ENCODE data around the gene SFRP5.

SFRP5 gene

DNA sequence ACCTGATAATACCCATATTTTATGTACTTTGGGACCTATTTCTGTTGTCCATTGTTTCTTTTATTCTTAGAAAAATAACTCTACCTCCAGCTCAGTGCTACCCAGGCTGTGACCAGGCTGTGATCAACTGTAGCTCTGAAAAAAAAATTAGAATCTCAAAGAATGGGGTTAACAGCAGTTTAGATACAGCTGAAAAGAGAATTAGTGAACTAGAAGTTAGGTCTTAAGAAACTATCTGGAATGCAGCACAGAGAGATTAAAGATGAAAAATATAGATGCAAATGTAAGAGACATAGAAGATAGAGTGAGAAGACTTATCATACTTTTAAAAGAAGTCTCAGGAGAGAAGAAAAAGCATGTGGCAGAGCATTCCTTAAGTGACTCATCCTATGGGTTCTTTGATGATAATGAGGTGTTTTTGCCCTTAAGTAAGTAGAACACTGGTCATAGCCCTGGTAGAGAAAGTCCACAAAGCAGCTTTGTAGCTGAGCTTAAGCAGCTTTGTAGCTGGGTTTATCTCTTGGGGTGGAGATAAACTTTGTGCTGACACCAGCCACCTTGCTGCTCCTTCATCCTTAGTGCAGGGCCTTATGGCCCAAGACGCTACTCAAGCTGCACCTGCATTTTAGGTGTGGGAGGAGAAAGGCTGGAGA is 27.3 kb upstream of the SFRP5 start:
- Histone ChIP-seq H3K4me1 (ENCODE audit: insufficient read depth, low read length) (no peaks in the 10 kb centered on the region), H3K36me3 (ENCODE audit: insufficient read depth, low read length) (no peaks in the 10 kb centered on the region), H3K9me3 (ENCODE audit: control insufficient read depth, insufficient read depth, low read length) (peaks cover 5% of the 10 kb centered on the region; the same call in 1 of the 2 replicates), H3K9ac (ENCODE audit: low read depth, low read length) (no peak overlapping the region)

DNA sequence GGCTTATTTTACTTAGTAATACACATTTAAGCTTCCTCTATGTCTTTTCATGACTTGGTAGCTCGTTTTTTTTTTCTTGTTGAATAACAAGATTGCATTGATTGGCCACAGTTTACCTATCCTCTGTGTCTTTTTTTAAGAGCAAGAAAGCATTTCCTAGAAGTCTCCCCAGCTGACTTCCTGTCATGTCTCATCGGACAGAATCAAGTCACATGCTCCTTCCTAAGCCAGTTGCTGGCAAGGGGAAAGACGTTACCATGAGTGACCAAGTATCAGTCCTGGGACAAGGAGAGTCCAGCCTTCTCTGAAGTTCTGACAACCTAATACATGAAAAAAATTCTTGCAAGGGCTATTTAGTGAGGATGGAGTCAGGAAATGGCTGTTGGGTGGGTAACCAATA is 24.9 kb upstream of the SFRP5 start:
- H3K4me1 ChIP-seq (ENCODE audit: insufficient read depth, low read length) = peaks cover 3% of the 10 kb centered on the region; the same call in 1 of the 2 replicates
- H3K36me3 ChIP-seq (ENCODE audit: insufficient read depth, low read length) = no peaks in the 10 kb centered on the region
- peaks cover 5% of the 10 kb centered on the region; the same call in 1 of the 2 replicates for H3K9me3 ChIP-seq (ENCODE audit: control insufficient read depth, insufficient read depth, low read length)
- no peak overlapping the region for H3K9ac ChIP-seq (ENCODE audit: low read depth, low read length)

DNA sequence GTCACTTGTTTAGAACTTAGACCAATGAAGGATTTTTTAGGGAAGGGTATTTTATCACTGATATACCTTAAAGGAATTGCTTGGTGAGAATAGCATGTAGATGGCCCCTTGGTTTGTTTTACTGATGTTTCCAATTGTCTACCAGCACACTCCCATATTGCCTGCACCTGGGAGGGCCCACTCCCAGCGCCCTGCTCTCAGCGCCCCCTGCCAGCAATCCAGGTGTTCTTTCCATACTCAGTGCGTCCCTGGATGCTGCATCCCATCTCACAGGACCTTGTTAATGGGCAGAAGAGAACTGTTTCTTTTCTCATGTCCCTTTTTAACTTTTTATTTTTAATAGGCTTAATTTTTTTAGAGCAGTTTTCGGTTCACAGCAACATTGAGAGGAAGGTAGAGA is 24.1 kb upstream of the SFRP5 start:
- H3K9ac ChIP-seq (ENCODE audit: low read depth, low read length) = no peak overlapping the region
- peaks cover 5% of the 10 kb centered on the region; the same call in 1 of the 2 replicates for H3K9me3 ChIP-seq (ENCODE audit: control insufficient read depth, insufficient read depth, low read length)
- no peaks in the 10 kb centered on the region for H3K36me3 ChIP-seq (ENCODE audit: insufficient read depth, low read length)
- peaks cover 3% of the 10 kb centered on the region; the same call in 1 of the 2 replicates for H3K4me1 ChIP-seq (ENCODE audit: insufficient read depth, low read length)

DNA sequence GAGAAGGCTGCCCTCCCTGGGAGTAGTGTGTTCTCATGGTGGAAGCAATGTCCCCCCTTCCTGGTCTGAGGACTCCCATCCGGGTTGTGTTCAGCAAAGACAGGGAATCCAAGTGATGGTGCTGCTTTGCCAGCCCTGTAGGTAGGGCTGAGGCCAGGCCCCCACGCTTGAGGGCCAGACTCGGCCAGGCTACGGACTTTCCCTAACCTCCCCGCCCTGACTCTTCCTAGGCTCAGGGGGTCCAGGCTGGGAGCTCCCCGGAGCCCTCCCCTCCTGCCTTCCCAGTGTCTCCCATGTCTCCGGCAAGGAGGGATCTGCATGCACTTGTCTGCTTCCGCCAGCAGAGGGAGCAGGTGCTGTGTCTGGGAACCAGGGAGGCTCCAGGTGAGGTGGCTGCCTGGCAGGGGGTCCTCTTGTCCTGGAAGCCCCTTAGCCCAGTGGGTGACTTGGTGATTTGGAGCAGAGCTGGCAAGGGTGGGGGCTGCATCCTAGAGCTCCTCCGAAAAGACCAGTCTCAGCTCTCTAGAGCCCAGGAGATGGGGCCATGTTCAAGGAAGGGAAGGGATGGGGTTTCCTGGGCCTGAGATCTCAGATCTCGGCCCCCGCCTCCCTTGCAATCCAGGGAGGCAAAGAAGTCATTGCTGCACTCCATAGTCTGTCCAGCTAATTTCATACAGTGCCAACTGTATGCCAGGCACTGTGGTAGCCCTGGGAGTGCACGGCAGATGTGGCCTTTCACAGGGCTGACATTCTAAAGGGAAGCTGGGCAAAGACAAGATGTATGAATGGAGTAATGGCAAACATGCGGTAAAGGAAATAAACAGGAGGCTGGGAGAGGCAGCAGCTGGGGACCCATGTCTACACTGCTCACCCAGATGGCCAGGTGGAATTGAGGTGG is 20.3 kb upstream of the SFRP5 start:
- Histone ChIP-seq H3K4me1 (ENCODE audit: insufficient read depth, low read length) (peaks cover 8% of the 10 kb centered on the region; the same call in 1 of the 2 replicates), H3K9ac (ENCODE audit: low read depth, low read length) (no peak overlapping the region), H3K9me3 (ENCODE audit: control insufficient read depth, insufficient read depth, low read length) (no peaks in the 10 kb centered on the region), H3K36me3 (ENCODE audit: insufficient read depth, low read length) (no peaks in the 10 kb centered on the region)

DNA sequence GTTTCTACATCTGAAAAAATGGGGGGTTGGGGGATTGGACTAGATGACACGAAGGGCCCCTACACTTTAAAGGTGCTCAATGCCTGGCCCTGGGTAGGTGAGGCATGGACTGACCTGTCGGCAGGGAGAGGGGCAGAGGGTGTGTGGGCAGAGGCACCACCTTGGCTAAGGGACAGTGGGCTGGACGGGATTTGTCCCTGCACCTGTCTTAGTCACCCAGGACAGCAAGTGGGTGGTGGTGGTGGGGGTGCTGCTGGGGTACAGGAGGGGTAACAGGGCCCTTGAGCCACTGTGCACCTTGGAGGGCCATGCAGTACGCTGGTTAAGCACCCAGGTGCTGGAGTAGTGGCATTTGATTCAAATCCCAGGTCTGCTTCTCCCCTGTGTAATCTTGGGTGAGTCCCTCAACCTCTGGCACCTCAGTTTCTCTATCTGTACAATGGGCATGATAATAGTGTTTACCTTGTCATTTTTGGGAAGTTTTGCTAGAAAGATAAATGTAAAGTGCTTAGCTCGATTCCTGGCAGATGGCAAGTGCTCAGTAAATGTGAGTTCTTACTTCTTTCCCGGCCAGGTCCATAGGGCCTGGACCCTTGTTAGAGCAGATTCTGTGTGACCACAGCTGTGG is 18.1 kb upstream of the SFRP5 start:
- H3K9me3 ChIP-seq (ENCODE audit: control insufficient read depth, insufficient read depth, low read length) = no peaks in the 10 kb centered on the region
- H3K4me1 ChIP-seq (ENCODE audit: insufficient read depth, low read length) = peaks cover 8% of the 10 kb centered on the region; the same call in 1 of the 2 replicates
- H3K9ac ChIP-seq (ENCODE audit: low read depth, low read length) = no peak overlapping the region
- no peaks in the 10 kb centered on the region for H3K36me3 ChIP-seq (ENCODE audit: insufficient read depth, low read length)

- Histone ChIP-seq H3K9ac (ENCODE audit: low read depth, low read length) (no peak overlapping the region), H3K36me3 (ENCODE audit: insufficient read depth, low read length) (no peaks in the 10 kb centered on the region)
Measured at GRCh38 chr10:97788552-97789442, 17.0 kb upstream of the SFRP5 start.

DNA sequence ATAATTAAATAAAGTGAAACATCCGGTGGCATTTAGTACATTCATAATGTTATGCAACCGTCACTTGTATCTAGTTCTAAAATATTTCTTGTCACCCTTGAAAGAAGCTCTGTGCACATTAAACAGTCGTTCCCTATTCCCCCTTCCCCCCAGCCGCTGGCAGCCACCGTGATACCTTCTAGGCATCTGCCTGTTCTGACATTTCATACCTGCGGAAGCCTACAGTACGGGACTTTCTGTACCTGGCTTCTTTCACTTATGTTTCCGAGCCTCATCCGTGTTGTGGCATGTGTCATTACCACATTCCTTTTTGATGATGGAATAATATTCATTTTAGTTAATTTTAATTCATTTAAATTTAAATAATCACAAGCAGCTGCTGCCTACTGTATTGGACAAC is 13.9 kb upstream of the SFRP5 start:
- no peaks in the 10 kb centered on the region for H3K36me3 ChIP-seq (ENCODE audit: insufficient read depth, low read length)
- peaks cover 21% of the 10 kb centered on the region; the same call in 1 of the 2 replicates for H3K4me1 ChIP-seq (ENCODE audit: insufficient read depth, low read length)
- no peak overlapping the region for H3K9ac ChIP-seq (ENCODE audit: low read depth, low read length)
- H3K9me3 ChIP-seq (ENCODE audit: control insufficient read depth, insufficient read depth, low read length) = no peaks in the 10 kb centered on the region

More at GRCh38 chr10:97788552-97789442, 17.0 kb upstream of the SFRP5 start:
- no peaks in the 10 kb centered on the region for H3K9me3 ChIP-seq (ENCODE audit: control insufficient read depth, insufficient read depth, low read length)
- peaks cover 8% of the 10 kb centered on the region; the same call in 1 of the 2 replicates for H3K4me1 ChIP-seq (ENCODE audit: insufficient read depth, low read length)

GRCh38 chr10:97785231-97785630 is 13.4 kb upstream of the SFRP5 start:
- Histone ChIP-seq H3K9ac (ENCODE audit: low read depth, low read length) (no peak overlapping the region), H3K36me3 (ENCODE audit: insufficient read depth, low read length) (no peaks in the 10 kb centered on the region), H3K9me3 (ENCODE audit: control insufficient read depth, insufficient read depth, low read length) (no peaks in the 10 kb centered on the region), H3K4me1 (ENCODE audit: insufficient read depth, low read length) (peaks cover 23% of the 10 kb centered on the region; the same call in 1 of the 2 replicates)

DNA sequence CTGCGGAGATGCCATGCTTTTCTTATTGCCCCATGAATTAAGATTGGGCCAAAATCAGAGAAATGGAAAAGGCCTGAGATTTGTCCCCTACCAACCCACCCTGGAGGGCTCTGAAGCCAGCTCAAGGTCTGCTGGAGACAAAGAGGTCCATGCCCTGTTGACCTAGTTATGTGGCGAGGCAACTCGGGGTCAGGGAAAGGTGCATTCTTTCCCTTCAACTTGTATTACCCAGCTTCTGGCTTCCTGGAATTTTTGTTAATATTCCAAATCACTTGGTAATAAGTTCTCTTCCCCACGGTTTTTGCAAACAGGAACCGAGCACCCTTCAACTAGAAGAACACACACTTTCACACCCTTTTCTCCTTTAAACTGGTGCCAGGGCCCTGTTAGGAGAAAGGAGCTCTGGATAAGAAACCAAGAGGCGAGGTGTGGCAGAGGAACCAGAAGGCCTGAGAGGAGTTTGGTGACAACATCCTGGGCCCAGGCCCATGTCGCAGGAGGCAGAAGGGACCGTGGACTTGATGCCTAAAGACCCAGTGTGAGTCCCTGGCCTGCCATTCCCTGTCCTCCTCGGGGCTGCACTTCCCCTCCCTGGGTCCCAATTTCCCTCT is 12.5 kb upstream of the SFRP5 start:
- Histone ChIP-seq H3K4me1 (ENCODE audit: insufficient read depth, low read length) (peaks cover 23% of the 10 kb centered on the region; the same call in 1 of the 2 replicates), H3K9me3 (ENCODE audit: control insufficient read depth, insufficient read depth, low read length) (no peaks in the 10 kb centered on the region), H3K36me3 (ENCODE audit: insufficient read depth, low read length) (no peaks in the 10 kb centered on the region), H3K9ac (ENCODE audit: low read depth, low read length) (no peak overlapping the region)

- Histone ChIP-seq H3K4me1 (ENCODE audit: insufficient read depth, low read length) (peaks cover 25% of the 10 kb centered on the region; the same call in 1 of the 2 replicates), H3K36me3 (ENCODE audit: insufficient read depth, low read length) (no peaks in the 10 kb centered on the region), H3K9me3 (ENCODE audit: control insufficient read depth, insufficient read depth, low read length) (no peaks in the 10 kb centered on the region), H3K9ac (ENCODE audit: low read depth, low read length) (no peak overlapping the region)
Measured at GRCh38 chr10:97782455-97783228, 10.8 kb upstream of the SFRP5 start.

DNA sequence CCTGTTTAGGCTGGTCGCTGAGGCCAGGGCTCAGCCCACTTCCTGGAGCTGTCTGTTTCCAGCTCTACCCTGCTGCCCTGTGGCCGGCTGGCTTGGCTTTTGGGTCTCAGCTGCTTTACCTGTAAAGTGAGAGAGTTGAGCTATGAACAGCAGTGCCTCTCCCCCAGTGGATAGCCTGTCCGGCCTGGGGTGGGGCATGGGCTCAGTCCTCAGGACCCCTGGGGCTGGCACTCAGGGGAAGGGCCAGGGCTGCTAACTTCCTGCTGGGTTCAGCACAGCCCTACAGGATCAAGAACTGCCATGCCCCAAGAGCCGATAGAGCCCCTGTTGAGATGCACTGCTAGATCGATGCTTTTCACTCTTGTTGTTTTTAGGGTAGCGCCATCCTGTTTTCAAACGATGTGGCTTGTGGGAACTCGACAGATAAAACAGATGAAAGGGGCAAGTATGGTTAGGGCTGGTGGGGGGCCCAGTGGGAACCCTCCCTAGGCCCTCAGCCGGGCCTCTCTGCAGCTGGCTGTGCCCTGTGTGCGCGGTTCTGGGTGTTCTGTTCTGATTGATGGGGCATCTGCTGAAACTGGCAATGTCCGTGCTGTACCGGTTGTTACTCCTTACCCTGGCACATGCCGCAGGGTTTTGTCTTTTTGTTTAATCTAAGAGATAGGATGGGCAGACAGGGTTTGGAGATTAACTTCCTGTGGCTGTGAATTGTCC is 10.0 kb upstream of the SFRP5 start:
- no peaks in the 10 kb centered on the region for H3K9me3 ChIP-seq (ENCODE audit: control insufficient read depth, insufficient read depth, low read length)
- H3K36me3 ChIP-seq (ENCODE audit: insufficient read depth, low read length) = no peaks in the 10 kb centered on the region
- H3K9ac ChIP-seq (ENCODE audit: low read depth, low read length) = no peak overlapping the region
- peaks cover 25% of the 10 kb centered on the region; the same call in 1 of the 2 replicates for H3K4me1 ChIP-seq (ENCODE audit: insufficient read depth, low read length)

GRCh38 chr10:97780841-97781617 is 9.2 kb upstream of the SFRP5 start:
- Histone ChIP-seq H3K9ac (ENCODE audit: low read depth, low read length) (no peak overlapping the region), H3K36me3 (ENCODE audit: insufficient read depth, low read length) (no peaks in the 10 kb centered on the region), H3K4me1 (ENCODE audit: insufficient read depth, low read length) (peaks cover 25% of the 10 kb centered on the region; the same call in 1 of the 2 replicates), H3K9me3 (ENCODE audit: control insufficient read depth, insufficient read depth, low read length) (no peaks in the 10 kb centered on the region)
